ENCODE measurements around the gene DDC. TPM values are rescaled to one million over a fixed set of nuclear protein-coding genes. Genes with fewer than 3 reads are reported as not detected.

DDC gene
- total RNA-seq, 1 experiment from 2014 or later = not detected

DNA sequence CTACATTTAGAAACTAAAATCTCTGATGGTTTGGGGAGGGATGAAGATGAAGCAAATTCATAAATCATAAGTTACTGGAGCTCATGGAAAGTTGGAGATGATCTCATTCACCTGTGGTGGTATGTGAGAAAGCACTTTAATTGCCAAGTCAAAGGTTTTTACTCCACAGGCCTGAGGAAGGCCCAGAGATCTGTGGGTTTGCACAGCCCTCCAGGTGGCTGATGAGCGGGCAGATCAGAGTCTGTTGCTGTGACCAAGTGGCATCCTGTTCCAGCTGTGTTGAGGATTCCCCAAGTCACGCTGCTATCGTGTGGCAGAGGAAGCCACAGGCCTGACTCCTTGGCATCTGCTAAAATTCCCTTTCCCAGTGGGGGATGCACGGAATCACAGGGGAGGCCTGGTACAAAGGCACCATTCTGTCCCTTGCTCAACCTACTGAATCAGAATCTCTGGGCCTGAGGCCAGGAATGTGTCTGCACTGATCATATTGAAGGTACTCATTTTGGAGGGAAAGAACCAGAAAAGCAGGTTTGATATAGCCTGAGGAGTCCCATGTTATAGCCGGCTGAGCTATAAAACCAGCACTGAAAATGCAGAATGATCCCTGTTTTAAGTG lies 19.7 kb upstream of the DDC start:
- no peak for DNase-seq (ENCODE audit: low read depth, low spot score)
- no peaks in the 10 kb centered on the region for H3K9me2 ChIP-seq (ENCODE audit: insufficient read depth)
- RAD21 ChIA-PET (ENCODE audit: low non-redundant PET in 1 of 2, low total read pairs in 2 of 2, uncharacterized antibody in 2 of 2, unreplicated experiment in 2 of 2) = no interaction called here
- H3K79me2 ChIP-seq (ENCODE audit: insufficient read depth, low read length) = no peaks in the 10 kb centered on the region
- intact Hi-C loops (cut with micrococcal nuclease) = no loop called here
- peaks cover 0 to 6% of the 10 kb centered on the region in 2 experiments; a peak in 1 of 4 replicates for H3K4me1 ChIP-seq (ENCODE audit: control insufficient read depth in 1 of 2, insufficient read depth in 2 of 2, low read length in 2 of 2)
- no peak overlapping the region for H2AFZ ChIP-seq (ENCODE audit: low read depth, low read length, poor library complexity, severe bottlenecking)
- CTCF ChIA-PET = interaction anchor here (1.1 kb wide), 1 partner anchor 9 kb away, joined by 4 read pairs; no protein-coding TSS in a partner anchor
- no peak overlapping the region for H3K9ac ChIP-seq (ENCODE audit: low read length)
- no peaks in the 10 kb centered on the region for H4K20me1 ChIP-seq (ENCODE audit: insufficient read depth)
- POLR2A ChIA-PET = no interaction called here
- no peaks in the 10 kb centered on the region for H3K36me3 ChIP-seq (ENCODE audit: control insufficient read depth in 1 of 2, insufficient read depth in 2 of 2, low read length in 2 of 2)
- no peaks in the 10 kb centered on the region for H3K27me3 ChIP-seq (ENCODE audit: insufficient read depth, low read length)
- no peak overlapping the region for H3K27ac ChIP-seq (ENCODE audit: low read depth, low read length)
- H3K4me2 ChIP-seq (ENCODE audit: low read length) = no peak overlapping the region
- no TSS peak for BruUV-seq (replicated peaks)
- H3K9me3 ChIP-seq (ENCODE audit: control insufficient read depth in 1 of 2, insufficient read depth in 1 of 2, low read depth in 1 of 2, low read length in 2 of 2) = no peaks in the 10 kb centered on the region
- H3K4me3 ChIP-seq (replicated peaks in 1 of 2; ENCODE audit: low read depth in 1 of 2, low read length in 2 of 2) = no peak overlapping the region
- ATAC-seq = no peak
- TF ChIP-seq CBX3 (IDR thresholded peaks at IDR 0.05; ENCODE audit: low read depth) (no peak), EZH2 (IDR thresholded peaks at IDR 0.05) (no peak), SP1 (IDR thresholded peaks at IDR 0.05; ENCODE audit: low read depth) (0 out of 2 replicates have a peak, but pooled peaks have one; percentile 26)
- TF ChIP-seq, protein P1, sequence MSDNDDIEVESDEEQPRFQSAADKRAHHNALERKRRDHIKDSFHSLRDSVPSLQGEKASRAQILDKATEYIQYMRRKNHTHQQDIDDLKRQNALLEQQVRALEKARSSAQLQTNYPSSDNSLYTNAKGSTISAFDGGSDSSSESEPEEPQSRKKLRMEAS (IDR thresholded peaks at IDR 0.05) = peak; percentile 74

DNA sequence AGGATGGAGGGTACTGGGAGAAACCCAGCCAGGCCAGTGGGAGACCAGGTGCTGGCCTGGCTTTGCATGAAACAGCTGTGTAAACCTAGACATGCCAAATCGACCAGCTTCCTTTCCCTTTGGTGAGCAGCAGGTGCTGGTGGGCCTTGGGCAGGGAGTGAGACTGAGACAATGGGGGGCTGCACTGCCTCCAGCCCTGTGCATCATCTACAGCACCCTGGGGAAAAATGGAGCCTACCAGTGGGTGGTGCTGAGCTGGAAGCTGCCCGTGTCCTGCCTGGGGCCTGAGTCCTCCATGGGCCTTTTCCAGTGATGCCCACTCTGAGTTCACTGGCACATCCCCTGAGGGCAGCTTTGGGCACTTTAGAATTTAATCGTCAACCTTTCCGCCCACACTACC lies 19.2 kb upstream of the DDC start:
- H3K27ac ChIP-seq (ENCODE audit: low read depth, low read length) = no peak overlapping the region
- CTCF ChIA-PET = interaction anchor here (0.6 to 1.1 kb wide), 2 partner anchors 9 to 841 kb away, joined by 3 to 4 read pairs; no protein-coding TSS in a partner anchor
- POLR2A ChIA-PET = no interaction called here
- TF ChIP-seq CBX3 (IDR thresholded peaks at IDR 0.05; ENCODE audit: low read depth) = no peak
- TF ChIP-seq, protein P2, sequence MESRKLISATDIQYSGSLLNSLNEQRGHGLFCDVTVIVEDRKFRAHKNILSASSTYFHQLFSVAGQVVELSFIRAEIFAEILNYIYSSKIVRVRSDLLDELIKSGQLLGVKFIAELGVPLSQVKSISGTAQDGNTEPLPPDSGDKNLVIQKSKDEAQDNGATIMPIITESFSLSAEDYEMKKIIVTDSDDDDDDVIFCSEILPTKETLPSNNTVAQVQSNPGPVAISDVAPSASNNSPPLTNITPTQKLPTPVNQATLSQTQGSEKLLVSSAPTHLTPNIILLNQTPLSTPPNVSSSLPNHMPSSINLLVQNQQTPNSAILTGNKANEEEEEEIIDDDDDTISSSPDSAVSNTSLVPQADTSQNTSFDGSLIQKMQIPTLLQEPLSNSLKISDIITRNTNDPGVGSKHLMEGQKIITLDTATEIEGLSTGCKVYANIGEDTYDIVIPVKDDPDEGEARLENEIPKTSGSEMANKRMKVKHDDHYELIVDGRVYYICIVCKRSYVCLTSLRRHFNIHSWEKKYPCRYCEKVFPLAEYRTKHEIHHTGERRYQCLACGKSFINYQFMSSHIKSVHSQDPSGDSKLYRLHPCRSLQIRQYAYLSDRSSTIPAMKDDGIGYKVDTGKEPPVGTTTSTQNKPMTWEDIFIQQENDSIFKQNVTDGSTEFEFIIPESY (IDR thresholded peaks at IDR 0.05; ENCODE audit: extremely low read depth, insufficient replicate concordance, low read length) = no peak
- TF ChIP-seq POLR2AphosphoS5 (IDR thresholded peaks at IDR 0.05; ENCODE audit: low read depth, low read length) = no peak
- no peak for TF ChIP-seq SRF (IDR thresholded peaks at IDR 0.05; ENCODE audit: low read depth)
- TF ChIP-seq ELF1 (IDR thresholded peaks at IDR 0.05; ENCODE audit: borderline replicate concordance, low read depth) = no peak
- no peak for TF ChIP-seq ZNF274 (IDR thresholded peaks at IDR 0.05; ENCODE audit: low read depth, low read length)
- TF ChIP-seq, protein P3, sequence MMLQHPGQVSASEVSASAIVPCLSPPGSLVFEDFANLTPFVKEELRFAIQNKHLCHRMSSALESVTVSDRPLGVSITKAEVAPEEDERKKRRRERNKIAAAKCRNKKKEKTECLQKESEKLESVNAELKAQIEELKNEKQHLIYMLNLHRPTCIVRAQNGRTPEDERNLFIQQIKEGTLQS (IDR thresholded peaks at IDR 0.05) = no peak
- TF ChIP-seq EZH2 (IDR thresholded peaks at IDR 0.05) = no peak
- no peak for TF ChIP-seq JUND (IDR thresholded peaks at IDR 0.05)
- no peak for TF ChIP-seq RAD21 (IDR thresholded peaks at IDR 0.05; ENCODE audit: low read depth)
- TF ChIP-seq FOSL1 (IDR thresholded peaks at IDR 0.05; ENCODE audit: low read depth) = no peak
- TF ChIP-seq, protein P4, sequence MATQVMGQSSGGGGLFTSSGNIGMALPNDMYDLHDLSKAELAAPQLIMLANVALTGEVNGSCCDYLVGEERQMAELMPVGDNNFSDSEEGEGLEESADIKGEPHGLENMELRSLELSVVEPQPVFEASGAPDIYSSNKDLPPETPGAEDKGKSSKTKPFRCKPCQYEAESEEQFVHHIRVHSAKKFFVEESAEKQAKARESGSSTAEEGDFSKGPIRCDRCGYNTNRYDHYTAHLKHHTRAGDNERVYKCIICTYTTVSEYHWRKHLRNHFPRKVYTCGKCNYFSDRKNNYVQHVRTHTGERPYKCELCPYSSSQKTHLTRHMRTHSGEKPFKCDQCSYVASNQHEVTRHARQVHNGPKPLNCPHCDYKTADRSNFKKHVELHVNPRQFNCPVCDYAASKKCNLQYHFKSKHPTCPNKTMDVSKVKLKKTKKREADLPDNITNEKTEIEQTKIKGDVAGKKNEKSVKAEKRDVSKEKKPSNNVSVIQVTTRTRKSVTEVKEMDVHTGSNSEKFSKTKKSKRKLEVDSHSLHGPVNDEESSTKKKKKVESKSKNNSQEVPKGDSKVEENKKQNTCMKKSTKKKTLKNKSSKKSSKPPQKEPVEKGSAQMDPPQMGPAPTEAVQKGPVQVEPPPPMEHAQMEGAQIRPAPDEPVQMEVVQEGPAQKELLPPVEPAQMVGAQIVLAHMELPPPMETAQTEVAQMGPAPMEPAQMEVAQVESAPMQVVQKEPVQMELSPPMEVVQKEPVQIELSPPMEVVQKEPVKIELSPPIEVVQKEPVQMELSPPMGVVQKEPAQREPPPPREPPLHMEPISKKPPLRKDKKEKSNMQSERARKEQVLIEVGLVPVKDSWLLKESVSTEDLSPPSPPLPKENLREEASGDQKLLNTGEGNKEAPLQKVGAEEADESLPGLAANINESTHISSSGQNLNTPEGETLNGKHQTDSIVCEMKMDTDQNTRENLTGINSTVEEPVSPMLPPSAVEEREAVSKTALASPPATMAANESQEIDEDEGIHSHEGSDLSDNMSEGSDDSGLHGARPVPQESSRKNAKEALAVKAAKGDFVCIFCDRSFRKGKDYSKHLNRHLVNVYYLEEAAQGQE (IDR thresholded peaks at IDR 0.05; ENCODE audit: low read depth) = no peak
- TF ChIP-seq, protein P1 (IDR thresholded peaks at IDR 0.05) = no peak

More for the DNA sequence above, 19.2 kb upstream of the DDC start:
- no peak for DNase-seq (ENCODE audit: low read depth, low spot score)
- ATAC-seq = no peak
- Histone ChIP-seq H4K20me1 (ENCODE audit: insufficient read depth) (no peaks in the 10 kb centered on the region), H3K79me2 (ENCODE audit: insufficient read depth, low read length) (no peaks in the 10 kb centered on the region), H3K4me3 (replicated peaks in 1 of 2; ENCODE audit: low read depth in 1 of 2, low read length in 2 of 2) (no peak overlapping the region), H3K27me3 (ENCODE audit: insufficient read depth, low read length) (no peaks in the 10 kb centered on the region), H3K4me2 (ENCODE audit: low read length) (no peak overlapping the region), H3K36me3 (ENCODE audit: control insufficient read depth in 1 of 2, insufficient read depth in 2 of 2, low read length in 2 of 2) (no peaks in the 10 kb centered on the region), H3K9me3 (ENCODE audit: control insufficient read depth in 1 of 2, insufficient read depth in 1 of 2, low read depth in 1 of 2, low read length in 2 of 2) (no peaks in the 10 kb centered on the region), H2AFZ (ENCODE audit: low read depth, low read length, poor library complexity, severe bottlenecking) (no peak overlapping the region), H3K9ac (ENCODE audit: low read length) (no peak overlapping the region), H3K9me2 (ENCODE audit: insufficient read depth) (no peaks in the 10 kb centered on the region), H3K4me1 (ENCODE audit: control insufficient read depth in 1 of 2, insufficient read depth in 2 of 2, low read length in 2 of 2) (peaks cover 0 to 6% of the 10 kb centered on the region in 2 experiments; a peak in 1 of 4 replicates)
- RAD21 ChIA-PET (ENCODE audit: low non-redundant PET in 1 of 2, low total read pairs in 2 of 2, uncharacterized antibody in 2 of 2, unreplicated experiment in 2 of 2) = no interaction called here
- no TSS peak for BruUV-seq (replicated peaks)
- intact Hi-C loops (cut with micrococcal nuclease) = no loop called here

Measured in HCT116 (cell line).